Fibroblast of lung (primary cell): ENCODE data around the gene MIEF1. TPM values are rescaled to one million over a fixed set of nuclear protein-coding genes. Genes with fewer than 3 reads are reported as not detected.
A peak's percentile ranks its signal among the peaks of the same experiment; 100 is the strongest.

Source experiments
- DNase-seq, 2 donors: peaks; one replicate each; pipeline versions ENCODE4 v3.0.0 to v3.0.0-alpha.2; 2010; ENCODE audit warnings: low read depth in 2 of 2
- H2AFZ ChIP-seq: 2 replicates; pipeline ENCODE4 v1.5.1; 2012; ENCODE audit warnings: low read length, control low read depth, inconsistent platforms
- H3K27ac ChIP-seq: 2 replicates; pipeline ENCODE4 v1.5.1; 2011; ENCODE audit warnings: low read length, control low read depth; ENCODE audit not compliant: insufficient read depth
- H3K27me3 ChIP-seq: 2 replicates; pipeline ENCODE4 v1.5.1; 2011; ENCODE audit warnings: mild to moderate bottlenecking, low read length; ENCODE audit not compliant: control insufficient read depth, insufficient read depth
- H3K36me3 ChIP-seq: 2 replicates; pipeline ENCODE4 v1.5.1; 2011; ENCODE audit warnings: low read length; ENCODE audit not compliant: control insufficient read depth, insufficient read depth
- H3K4me1 ChIP-seq: 2 replicates; pipeline ENCODE4 v1.5.1; 2011; ENCODE audit warnings: low read length; ENCODE audit not compliant: control insufficient read depth, insufficient read depth; ENCODE audit errors: extremely low read depth
- H3K4me2 ChIP-seq: 2 replicates; pipeline ENCODE4 v1.5.1; 2011; ENCODE audit warnings: low read length, control low read depth; ENCODE audit not compliant: insufficient read depth; ENCODE audit errors: extremely low read depth
- H3K4me3 ChIP-seq, 4 experiments: fragments of 200-600 bp in 1 of 4; sonication (generic) in 1 of 4; replicated peaks in 1 of 4; 2 replicates each; pipeline ENCODE4 v1.5.1; 2011 to 2016; ENCODE audit warnings: low read length in 4 of 4, low read depth in 3 of 4, mild to moderate bottlenecking in 3 of 4, control low read depth in 2 of 4, inconsistent platforms in 1 of 4, mixed read lengths in 1 of 4; ENCODE audit not compliant: insufficient read depth in 1 of 4; ENCODE audit errors: control extremely low read depth in 1 of 4
- H3K79me2 ChIP-seq: 2 replicates; pipeline ENCODE4 v1.5.1; 2012; ENCODE audit warnings: mild to moderate bottlenecking, low read length, inconsistent platforms; ENCODE audit not compliant: control insufficient read depth, insufficient read depth
- H3K9ac ChIP-seq: 2 replicates; pipeline ENCODE4 v1.5.1; 2011; ENCODE audit warnings: mild to moderate bottlenecking, low read length, control low read depth; ENCODE audit not compliant: insufficient read depth
- H3K9me3 ChIP-seq: 2 replicates; pipeline ENCODE4 v1.5.1; 2012; ENCODE audit warnings: low read depth, low read length; ENCODE audit not compliant: control insufficient read depth, insufficient read depth
- H4K20me1 ChIP-seq: 2 replicates; pipeline ENCODE4 v1.5.1; 2011; ENCODE audit warnings: low read length; ENCODE audit not compliant: control insufficient read depth, insufficient read depth; ENCODE audit errors: extremely low read depth
- EZH2 ChIP-seq: IDR thresholded peaks from 2 replicates; pipeline ENCODE4 v1.5.1; 2012; ENCODE audit warnings: low read length, control low read depth, mild to moderate bottlenecking; ENCODE audit errors: missing control alignments
- polyA plus RNA-seq, 2 donors: library from polyadenylated mRNA; depleted of rRNA in 1 of 2; stranded (reverse) in 1 of 2; unstranded in 1 of 2; fragments of >200 nt; gene quantifications; 2 replicates each; pipeline ENCODE4 v1.2.1, GENCODE V29; 2011 to 2012; ENCODE audit warnings: missing spikeins in 1 of 2
- total RNA-seq: library from RNA; depleted of rRNA; stranded (reverse); fragments of >200 nt; gene quantifications from 2 replicates; pipeline ENCODE4 v1.2.1, GENCODE V29; 2014
- TF ChIP-seq, protein P1 (sequence below), 2 donors: IDR thresholded peaks in 1 of 2; conservative IDR thresholded peaks in 1 of 2; 1 replicate in 1 of 2; 2 replicates in 1 of 2; pipeline ENCODE4 v1.5.1; 2011 to 2012; ENCODE audit warnings: low read length in 2 of 2, control low read depth in 1 of 2, inconsistent platforms in 1 of 2, low read depth in 1 of 2, mild to moderate bottlenecking in 1 of 2

The MIEF1 gene
- total and polyA plus RNA-seq, 2 donors (not counting 1 experiment from before 2014, with no cell fraction given), result 16.8 to 19.0 TPM

DNA sequence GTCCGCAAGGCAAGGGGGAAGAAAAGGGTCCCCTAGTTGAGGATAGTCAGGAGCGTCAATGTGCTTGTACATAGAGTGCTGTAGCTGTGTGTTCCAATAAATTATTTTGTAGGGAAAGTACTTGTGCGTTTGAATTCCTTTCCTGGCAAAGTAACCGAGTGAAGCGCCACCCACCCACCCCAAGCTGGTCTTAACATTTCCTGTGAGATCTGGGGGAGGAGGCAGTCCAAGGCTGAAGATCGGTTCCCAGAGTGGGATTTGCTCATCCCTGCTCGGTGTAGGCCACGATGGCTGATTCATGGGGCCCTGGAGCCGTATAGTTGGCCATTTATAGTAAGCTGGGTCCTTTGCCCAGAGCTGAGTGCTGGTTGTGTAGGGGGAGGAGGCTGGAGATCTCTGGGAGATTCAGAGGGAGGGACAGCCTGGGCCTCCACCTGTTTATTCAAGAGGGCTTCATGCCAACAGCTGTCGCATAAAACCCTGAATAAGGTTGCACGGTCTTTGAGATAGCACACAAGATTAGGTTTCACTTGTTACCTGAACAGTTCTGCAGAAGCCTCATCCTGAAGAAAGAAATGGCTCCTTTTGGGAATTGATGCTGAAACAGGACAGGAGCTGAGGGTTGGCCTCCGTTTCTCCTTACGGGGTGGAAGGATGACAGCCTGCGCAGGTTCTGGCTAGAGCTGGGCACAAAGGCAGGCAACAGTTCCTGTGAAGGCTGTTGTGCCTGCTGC is 20.6 kb downstream of the MIEF1 start:
- no peak for TF ChIP-seq EZH2
- TF ChIP-seq, protein P1, sequence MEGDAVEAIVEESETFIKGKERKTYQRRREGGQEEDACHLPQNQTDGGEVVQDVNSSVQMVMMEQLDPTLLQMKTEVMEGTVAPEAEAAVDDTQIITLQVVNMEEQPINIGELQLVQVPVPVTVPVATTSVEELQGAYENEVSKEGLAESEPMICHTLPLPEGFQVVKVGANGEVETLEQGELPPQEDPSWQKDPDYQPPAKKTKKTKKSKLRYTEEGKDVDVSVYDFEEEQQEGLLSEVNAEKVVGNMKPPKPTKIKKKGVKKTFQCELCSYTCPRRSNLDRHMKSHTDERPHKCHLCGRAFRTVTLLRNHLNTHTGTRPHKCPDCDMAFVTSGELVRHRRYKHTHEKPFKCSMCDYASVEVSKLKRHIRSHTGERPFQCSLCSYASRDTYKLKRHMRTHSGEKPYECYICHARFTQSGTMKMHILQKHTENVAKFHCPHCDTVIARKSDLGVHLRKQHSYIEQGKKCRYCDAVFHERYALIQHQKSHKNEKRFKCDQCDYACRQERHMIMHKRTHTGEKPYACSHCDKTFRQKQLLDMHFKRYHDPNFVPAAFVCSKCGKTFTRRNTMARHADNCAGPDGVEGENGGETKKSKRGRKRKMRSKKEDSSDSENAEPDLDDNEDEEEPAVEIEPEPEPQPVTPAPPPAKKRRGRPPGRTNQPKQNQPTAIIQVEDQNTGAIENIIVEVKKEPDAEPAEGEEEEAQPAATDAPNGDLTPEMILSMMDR (conservative IDR thresholded peaks at IDR 0.05 in 1 of 2, IDR thresholded peaks at IDR 0.05 in 1 of 2; ENCODE audit: low read depth in 1 of 2, low read length in 2 of 2), result no peak
- Histone ChIP-seq H3K9ac (peak overlapping the region; percentile 41), H3K4me3 (peak overlapping the region; percentile 70 to 99 (median 90)), H3K27ac (peak overlapping the region; percentile 98), H3K79me2 (peaks cover 42% of the 10 kb centered on the region), H3K4me1 (peaks cover 7% of the 10 kb centered on the region), H3K9me3 (no peaks in the 10 kb centered on the region), H2AFZ (no peak overlapping the region), H4K20me1 (peaks cover 3% of the 10 kb centered on the region), H3K27me3 (no peaks in the 10 kb centered on the region), H3K36me3 (peaks cover 18% of the 10 kb centered on the region), H3K4me2 (peak overlapping the region; percentile 92)
- DNase-seq, result peak; percentile 67 to 71

DNA sequence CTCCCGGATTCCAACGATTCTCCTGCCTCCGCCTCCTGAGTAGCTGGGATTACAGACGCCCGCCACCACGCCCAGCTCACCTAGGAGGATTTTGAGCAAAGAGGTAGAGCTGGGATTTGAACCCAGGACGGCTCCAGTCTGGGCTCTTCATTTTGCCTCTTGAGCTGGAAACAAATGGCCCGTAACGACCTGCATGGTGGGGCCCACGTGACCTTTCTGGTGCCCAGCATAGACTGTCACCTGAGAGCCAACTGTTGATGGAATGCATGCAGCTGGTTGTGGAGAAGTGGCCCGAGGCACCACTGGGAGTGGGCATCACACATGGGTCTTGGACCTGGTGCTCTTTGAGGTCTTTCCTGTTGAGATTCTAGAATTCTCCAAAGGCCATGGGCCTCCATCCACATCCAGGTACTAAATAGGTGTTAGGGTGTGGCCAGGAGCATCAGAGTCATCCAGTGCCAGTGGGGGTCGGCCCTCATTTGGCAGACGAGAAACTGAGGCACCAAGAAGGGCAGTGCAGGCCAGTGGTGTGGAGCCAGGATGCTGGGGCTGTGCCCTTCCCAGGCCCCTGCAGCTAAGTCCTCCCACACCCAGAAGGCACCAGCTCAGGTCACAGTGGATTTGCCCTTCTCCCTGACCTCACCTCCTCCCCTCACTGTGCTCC is 22.1 kb downstream of the MIEF1 start:
- Histone ChIP-seq H3K79me2 (peaks cover 50% of the 10 kb centered on the region), H3K9me3 (no peaks in the 10 kb centered on the region), H3K4me1 (peaks cover 8% of the 10 kb centered on the region), H3K27ac (no peak overlapping the region), H3K4me3 (peak overlapping the region in 1 of 4 experiments; percentile 7), H3K9ac (no peak overlapping the region), H3K36me3 (peaks cover 26% of the 10 kb centered on the region), H4K20me1 (peaks cover 3% of the 10 kb centered on the region), H3K4me2 (peak overlapping the region; percentile 27), H2AFZ (no peak overlapping the region), H3K27me3 (no peaks in the 10 kb centered on the region)
- TF ChIP-seq EZH2, result no peak
- TF ChIP-seq, protein P1 (conservative IDR thresholded peaks at IDR 0.05 in 1 of 2, IDR thresholded peaks at IDR 0.05 in 1 of 2; ENCODE audit: low read depth in 1 of 2, low read length in 2 of 2), result no peak
- no peak for DNase-seq

DNA sequence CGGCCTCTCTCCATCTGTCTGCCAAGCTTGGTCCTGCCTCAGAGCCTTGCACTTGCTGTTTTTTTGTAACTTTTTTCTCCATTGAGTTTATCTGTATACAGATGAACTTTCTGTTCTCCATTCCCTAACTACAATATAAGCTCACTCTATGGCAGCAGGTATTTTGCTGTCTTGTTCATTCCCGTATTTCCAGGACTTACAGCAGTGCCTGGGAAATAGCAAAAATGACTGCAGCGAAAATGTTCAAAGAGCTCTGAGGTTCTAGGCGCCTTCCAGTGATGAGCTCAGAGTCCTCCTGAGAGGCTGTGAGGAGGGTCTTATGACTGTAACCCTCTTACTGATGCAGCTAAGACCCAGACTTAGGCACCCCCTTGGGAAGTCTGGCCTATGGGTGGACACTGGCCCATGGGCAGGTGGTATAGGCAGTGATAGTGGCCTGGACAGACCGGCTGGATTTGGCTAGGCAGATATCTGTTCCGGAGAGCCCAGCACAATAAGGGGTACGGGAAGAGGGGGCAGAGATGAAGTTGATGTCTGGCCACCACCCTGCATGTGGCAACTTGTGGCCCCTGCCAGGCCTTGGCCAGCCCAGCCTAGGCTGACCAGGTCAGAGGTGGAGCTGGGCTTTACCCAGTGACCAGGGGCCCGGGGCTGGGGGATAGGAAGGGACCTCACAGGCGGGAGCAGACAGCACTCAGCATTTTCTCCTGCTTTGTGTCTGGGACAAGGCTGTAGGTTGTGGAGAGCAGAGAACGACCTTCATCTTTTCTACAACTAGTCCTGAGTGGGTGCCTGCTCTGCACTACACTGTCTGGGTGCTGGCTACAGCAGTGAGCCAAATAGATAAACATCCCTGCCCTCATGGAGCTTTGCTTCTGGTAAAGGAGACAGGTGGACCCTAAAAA is 22.9 kb downstream of the MIEF1 start:
- no peak for TF ChIP-seq EZH2
- TF ChIP-seq, protein P1 (conservative IDR thresholded peaks at IDR 0.05 in 1 of 2, IDR thresholded peaks at IDR 0.05 in 1 of 2; ENCODE audit: low read depth in 1 of 2, low read length in 2 of 2), result no peak
- H3K4me1 ChIP-seq, result peaks cover 12% of the 10 kb centered on the region
- peaks cover 3% of the 10 kb centered on the region for H4K20me1 ChIP-seq
- no peak overlapping the region for H3K9ac ChIP-seq
- no peak for DNase-seq
- H3K9me3 ChIP-seq, result no peaks in the 10 kb centered on the region
- H3K4me2 ChIP-seq, result no peak overlapping the region
- no peak overlapping the region for H3K4me3 ChIP-seq
- peaks cover 55% of the 10 kb centered on the region for H3K79me2 ChIP-seq
- H3K36me3 ChIP-seq, result peaks cover 32% of the 10 kb centered on the region
- H2AFZ ChIP-seq, result no peak overlapping the region
- no peak overlapping the region for H3K27ac ChIP-seq
- H3K27me3 ChIP-seq, result no peaks in the 10 kb centered on the region
